ENCODE results near the gene STAG2.

DNA sequence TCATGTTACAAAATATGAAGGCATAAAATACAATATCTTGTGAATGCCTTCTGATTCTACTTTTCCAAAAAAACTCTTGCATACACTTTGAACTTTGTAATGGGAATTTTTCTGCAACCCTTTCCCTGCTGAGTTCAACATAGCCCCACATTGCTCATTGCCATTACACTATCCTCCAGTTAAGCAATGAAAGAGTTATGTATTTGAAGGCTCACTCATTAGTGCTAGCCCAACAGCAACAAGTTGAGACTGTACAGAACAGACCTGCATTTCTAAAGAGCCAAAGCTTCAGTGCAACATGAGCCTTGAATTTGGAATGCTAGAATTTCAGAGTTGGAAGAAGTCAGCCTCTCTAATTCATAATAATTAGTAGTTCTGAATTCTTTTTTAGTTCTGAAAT, 44.4 kb upstream of the STAG2 start:
- TF ChIP-seq POLR2AphosphoS5 (IDR thresholded peaks at IDR 0.05; ENCODE audit: low read depth, low read length) (no peak), POU2F2 (IDR thresholded peaks at IDR 0.05; ENCODE audit: low read depth, low read length) (no peak), POLR2A (IDR thresholded peaks at IDR 0.05; ENCODE audit: low read depth, low read length) (no peak), TAF1 (IDR thresholded peaks at IDR 0.05; ENCODE audit: low read depth, low read length) (no peak), SPI1 (IDR thresholded peaks at IDR 0.05; ENCODE audit: low read depth, low read length) (no peak), PAX5 (IDR thresholded peaks at IDR 0.05; ENCODE audit: insufficient read depth, low read length, severe bottlenecking) (no peak)

Data from GM12891 (cell line).